Stimulated activated CD8-positive, alpha-beta memory T cell treated with anti-CD3 and anti-CD28 coated beads, Interleukin-4, amount 100 ng/mL, for 24 hours (primary cell): ENCODE data around the gene ATP10D.

Source experiments
- DNase-seq: peaks from one replicate; pipeline ENCODE4 v3.0.0-alpha.2; 2020; ENCODE audit warnings: low read depth

Gene ATP10D

GRCh38 chr4:47590325-47590724 lies 105.2 kb downstream of the ATP10D start:
- DNase-seq = no peak

- no peak for DNase-seq
Measured at GRCh38 chr4:47597696-47598095, 112.6 kb downstream of the ATP10D start.

- DNase-seq = no peak
Measured at GRCh38 chr4:47598320-47598719, 113.2 kb downstream of the ATP10D start.

- no peak for DNase-seq
Measured at GRCh38 chr4:47598896-47599295, 113.8 kb downstream of the ATP10D start.

GRCh38 chr4:47606482-47606881 lies 121.4 kb downstream of the ATP10D start:
- DNase-seq = no peak

GRCh38 chr4:47612116-47613023 lies 127.3 kb downstream of the ATP10D start:
- no peak for DNase-seq

GRCh38 chr4:47615385-47615784 lies 130.3 kb downstream of the ATP10D start:
- DNase-seq = no peak

- DNase-seq = no peak
Measured at GRCh38 chr4:47617607-47618006, 132.5 kb downstream of the ATP10D start.

- no peak for DNase-seq
Measured at GRCh38 chr4:47619691-47620090, 134.6 kb downstream of the ATP10D start.

- DNase-seq = no peak
Measured at GRCh38 chr4:47621181-47621580, 136.1 kb downstream of the ATP10D start.

GRCh38 chr4:47624031-47624441 lies 139.0 kb downstream of the ATP10D start:
- no peak for DNase-seq

GRCh38 chr4:47631161-47631560 lies 146.1 kb downstream of the ATP10D start:
- DNase-seq = no peak

- no peak for DNase-seq
Measured at GRCh38 chr4:47639531-47639930, 154.5 kb downstream of the ATP10D start.

GRCh38 chr4:47640911-47641310 lies 155.8 kb downstream of the ATP10D start:
- no peak for DNase-seq

- DNase-seq = no peak
Measured at GRCh38 chr4:47641755-47642154, 156.7 kb downstream of the ATP10D start.

- DNase-seq = no peak
Measured at GRCh38 chr4:47642191-47642830, 157.2 kb downstream of the ATP10D start.
